ENCODE data around the gene COL19A1. TPM values are rescaled to one million over a fixed set of nuclear protein-coding genes. Genes with fewer than 3 reads are reported as not detected.
"Not testable (repeated sequence)": the region's sequence is repeated elsewhere in the genome, so short reads cannot be mapped to it uniquely, and the experiment has no call there.

The COL19A1 gene
- total RNA-seq, 3 donors from 2014 or later = 0.15 to 0.66 TPM; not detected in 1

- Histone ChIP-seq H3K4me1 (no peaks in the 10 kb centered on the region), H3K36me3 (no peaks in the 10 kb centered on the region), H3K9me3 (no peaks in the 10 kb centered on the region), H3K27ac (no peak overlapping the region), H3K4me3 (no peak overlapping the region), H3K27me3 (no peaks in the 10 kb centered on the region)
- TF ChIP-seq CTCF (IDR thresholded peaks at IDR 0.05) (no peak), POLR2A (IDR thresholded peaks at IDR 0.05) (no peak), POLR2AphosphoS5 (IDR thresholded peaks at IDR 0.05) (no peak)
- DNase-seq (ENCODE audit: low spot score in 2 of 2) = no peak
- intact Hi-C loops (cut with DNase I; ENCODE audit: low total_unique reads) = loop anchor here (5.0 kb wide), 1 partner anchor 48 kb away; no protein-coding TSS in a partner anchor
Measured at GRCh38 chr6:69958978-69959377, 92.6 kb downstream of the COL19A1 start.

GRCh38 chr6:69965974-69966373 lies 99.6 kb downstream of the COL19A1 start:
- H3K9me3 ChIP-seq; H3K27ac ChIP-seq; H3K4me3 ChIP-seq; intact Hi-C loops (cut with DNase I; ENCODE audit: low total_unique reads); H3K36me3 ChIP-seq; H3K4me1 ChIP-seq; H3K27me3 ChIP-seq; DNase-seq (ENCODE audit: low spot score in 2 of 2): not testable (repeated sequence)

GRCh38 chr6:69973138-69973537 lies 106.8 kb downstream of the COL19A1 start:
- no peak overlapping the region for H3K4me3 ChIP-seq
- H3K36me3 ChIP-seq = no peaks in the 10 kb centered on the region
- TF ChIP-seq POLR2AphosphoS5 (IDR thresholded peaks at IDR 0.05) = no peak
- no peak overlapping the region for H3K27ac ChIP-seq
- no peak for DNase-seq (ENCODE audit: low spot score in 2 of 2)
- H3K27me3 ChIP-seq = no peaks in the 10 kb centered on the region
- no peaks in the 10 kb centered on the region for H3K4me1 ChIP-seq
- no peaks in the 10 kb centered on the region for H3K9me3 ChIP-seq
- intact Hi-C loops (cut with DNase I; ENCODE audit: low total_unique reads) = no loop called here

GRCh38 chr6:69973763-69974162 lies 107.4 kb downstream of the COL19A1 start:
- no peaks in the 10 kb centered on the region for H3K9me3 ChIP-seq
- TF ChIP-seq POLR2A (IDR thresholded peaks at IDR 0.05) = no peak
- no peak for TF ChIP-seq CTCF (IDR thresholded peaks at IDR 0.05)
- TF ChIP-seq POLR2AphosphoS5 (IDR thresholded peaks at IDR 0.05) = no peak
- no peak for DNase-seq (ENCODE audit: low spot score in 2 of 2)
- no peaks in the 10 kb centered on the region for H3K4me1 ChIP-seq
- no peaks in the 10 kb centered on the region for H3K27me3 ChIP-seq
- no peak overlapping the region for H3K4me3 ChIP-seq
- H3K36me3 ChIP-seq = no peaks in the 10 kb centered on the region
- H3K27ac ChIP-seq = no peak overlapping the region
- intact Hi-C loops (cut with DNase I; ENCODE audit: low total_unique reads) = no loop called here

- Histone ChIP-seq H3K27me3 (no peaks in the 10 kb centered on the region), H3K4me3 (no peak overlapping the region), H3K36me3 (no peaks in the 10 kb centered on the region), H3K9me3 (no peaks in the 10 kb centered on the region), H3K27ac (no peak overlapping the region), H3K4me1 (no peaks in the 10 kb centered on the region)
- TF ChIP-seq POLR2AphosphoS5 (IDR thresholded peaks at IDR 0.05) = no peak
- no peak for TF ChIP-seq CTCF (IDR thresholded peaks at IDR 0.05)
- intact Hi-C loops (cut with DNase I; ENCODE audit: low total_unique reads) = no loop called here
- no peak for DNase-seq (ENCODE audit: low spot score in 2 of 2)
Measured at GRCh38 chr6:69974193-69974592, 107.8 kb downstream of the COL19A1 start.

- no peaks in the 10 kb centered on the region for H3K27me3 ChIP-seq
Measured at GRCh38 chr6:69976591-69977090, 110.3 kb downstream of the COL19A1 start.

More at GRCh38 chr6:69976591-69977090, 110.3 kb downstream of the COL19A1 start:
- intact Hi-C loops (cut with DNase I; ENCODE audit: low total_unique reads) = no loop called here
- H3K4me3 ChIP-seq = no peak overlapping the region
- H3K9me3 ChIP-seq = no peaks in the 10 kb centered on the region
- no peak for DNase-seq (ENCODE audit: low spot score in 2 of 2)
- H3K36me3 ChIP-seq = no peaks in the 10 kb centered on the region
- H3K4me1 ChIP-seq = no peaks in the 10 kb centered on the region
- no peak for TF ChIP-seq CTCF (IDR thresholded peaks at IDR 0.05)
- no peak for TF ChIP-seq POLR2AphosphoS5 (IDR thresholded peaks at IDR 0.05)
- no peak for TF ChIP-seq POLR2A (IDR thresholded peaks at IDR 0.05)
- no peak overlapping the region for H3K27ac ChIP-seq

Measured in breast epithelium (tissue), 4 donors.